Measurements from ENCODE around the gene ARHGEF19. TPM values are rescaled to one million over a fixed set of nuclear protein-coding genes. Genes with fewer than 3 reads are reported as not detected.
"Not testable (repeated sequence)": the region's sequence is repeated elsewhere in the genome, so short reads cannot be mapped to it uniquely, and the experiment has no call there.

ARHGEF19 gene
- total RNA-seq, 6 experiments from 2014 or later: 5.5 to 9.0 (median 7.2) TPM

DNA sequence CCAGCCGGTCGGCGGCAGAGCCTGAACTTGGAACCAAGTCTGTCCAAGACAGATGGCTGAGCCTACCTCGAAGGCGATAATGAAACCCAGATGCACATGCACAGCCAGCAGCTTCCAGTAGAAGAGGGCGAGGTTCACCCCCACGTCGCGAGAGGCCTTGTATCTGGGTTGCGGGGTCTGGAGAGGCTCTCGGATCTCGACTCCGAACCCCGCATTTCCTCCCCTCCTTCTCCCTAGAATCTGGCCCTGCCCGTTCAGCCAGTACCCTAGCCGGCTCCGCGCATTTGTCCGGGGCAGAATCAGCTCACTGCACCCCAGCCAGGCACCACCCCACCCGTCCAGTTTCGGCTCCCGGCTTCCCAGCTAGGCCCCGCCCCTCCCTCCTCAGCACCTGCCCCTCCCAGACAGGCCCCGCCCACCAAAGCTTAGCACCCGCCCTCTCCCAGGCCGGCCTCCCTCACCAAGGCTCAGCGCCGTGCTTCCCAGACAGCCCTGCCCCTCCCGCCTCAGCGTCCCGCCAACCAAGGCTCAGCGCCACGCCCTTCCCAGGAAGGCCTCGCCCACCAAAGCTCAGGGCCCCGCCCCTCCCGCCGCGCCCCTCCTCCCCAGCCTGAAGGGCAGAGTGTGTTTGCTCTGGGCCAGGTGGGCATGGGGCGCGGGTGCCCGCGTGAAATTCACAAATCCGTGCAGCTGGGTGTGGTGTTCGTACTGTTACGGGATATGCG, 4.8 kb upstream of the ARHGEF19 start:
- Mint-ChIP-seq H3K36me3 (ENCODE audit: low read depth) (no peaks in the 10 kb centered on the region), H3K27me3 (ENCODE audit: insufficient read depth) (peaks cover 11% of the 10 kb centered on the region), H3K4me1 (ENCODE audit: low read depth) (peaks cover 17% of the 10 kb centered on the region)

GRCh38 chr1:16215882-16216753, 3.7 kb upstream of the ARHGEF19 start:
- Mint-ChIP-seq H3K4me3 (peak overlapping the region; percentile 89), H3K36me3 (ENCODE audit: low read depth) (no peaks in the 10 kb centered on the region), H3K4me1 (ENCODE audit: low read depth) (peaks cover 17% of the 10 kb centered on the region), H3K9me3 (no peaks in the 10 kb centered on the region), H3K27me3 (ENCODE audit: insufficient read depth) (peaks cover 11% of the 10 kb centered on the region), H3K27ac (no peak overlapping the region; the same call in 1 of the 2 replicates)
- TF ChIP-seq, protein P1, sequence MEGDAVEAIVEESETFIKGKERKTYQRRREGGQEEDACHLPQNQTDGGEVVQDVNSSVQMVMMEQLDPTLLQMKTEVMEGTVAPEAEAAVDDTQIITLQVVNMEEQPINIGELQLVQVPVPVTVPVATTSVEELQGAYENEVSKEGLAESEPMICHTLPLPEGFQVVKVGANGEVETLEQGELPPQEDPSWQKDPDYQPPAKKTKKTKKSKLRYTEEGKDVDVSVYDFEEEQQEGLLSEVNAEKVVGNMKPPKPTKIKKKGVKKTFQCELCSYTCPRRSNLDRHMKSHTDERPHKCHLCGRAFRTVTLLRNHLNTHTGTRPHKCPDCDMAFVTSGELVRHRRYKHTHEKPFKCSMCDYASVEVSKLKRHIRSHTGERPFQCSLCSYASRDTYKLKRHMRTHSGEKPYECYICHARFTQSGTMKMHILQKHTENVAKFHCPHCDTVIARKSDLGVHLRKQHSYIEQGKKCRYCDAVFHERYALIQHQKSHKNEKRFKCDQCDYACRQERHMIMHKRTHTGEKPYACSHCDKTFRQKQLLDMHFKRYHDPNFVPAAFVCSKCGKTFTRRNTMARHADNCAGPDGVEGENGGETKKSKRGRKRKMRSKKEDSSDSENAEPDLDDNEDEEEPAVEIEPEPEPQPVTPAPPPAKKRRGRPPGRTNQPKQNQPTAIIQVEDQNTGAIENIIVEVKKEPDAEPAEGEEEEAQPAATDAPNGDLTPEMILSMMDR (IDR thresholded peaks at IDR 0.05): no peak
- peak; percentile 28 for DNase-seq

More for the DNA sequence above, 4.8 kb upstream of the ARHGEF19 start:
- TF ChIP-seq, protein P1 (IDR thresholded peaks at IDR 0.05): no peak
- peak overlapping the region; percentile 89 for H3K4me3 Mint-ChIP-seq
- DNase-seq: peak; percentile 92
- peak overlapping the region; percentile 25; the same call in 1 of the 2 replicates for H3K27ac Mint-ChIP-seq
- no peaks in the 10 kb centered on the region for H3K9me3 Mint-ChIP-seq

DNA sequence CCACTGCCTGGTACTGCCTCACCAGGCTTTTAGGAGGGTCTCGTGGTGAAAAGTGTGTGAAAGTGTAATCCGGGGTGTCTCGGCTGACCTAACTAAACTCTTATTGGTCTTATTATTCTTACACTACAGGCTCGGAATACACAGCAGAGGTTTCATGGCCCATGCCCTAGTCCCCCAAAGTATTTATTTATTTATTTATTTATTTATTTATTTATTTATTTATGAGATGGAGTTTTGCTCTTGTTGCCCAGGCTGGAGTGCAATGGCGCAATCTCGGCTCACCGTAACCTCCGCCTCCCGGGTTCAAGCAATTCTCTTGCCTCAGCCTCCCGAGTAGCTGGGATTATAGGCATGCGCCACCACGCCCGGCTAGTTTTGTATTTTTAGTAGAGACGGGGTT, 2.8 kb upstream of the ARHGEF19 start:
- H3K27ac Mint-ChIP-seq; H3K4me3 Mint-ChIP-seq; H3K36me3 Mint-ChIP-seq (ENCODE audit: low read depth); H3K9me3 Mint-ChIP-seq; DNase-seq: not testable (repeated sequence)
- Mint-ChIP-seq H3K4me1 (ENCODE audit: low read depth) (peaks cover 17% of the 10 kb centered on the region), H3K27me3 (ENCODE audit: insufficient read depth) (peaks cover 14% of the 10 kb centered on the region)

DNA sequence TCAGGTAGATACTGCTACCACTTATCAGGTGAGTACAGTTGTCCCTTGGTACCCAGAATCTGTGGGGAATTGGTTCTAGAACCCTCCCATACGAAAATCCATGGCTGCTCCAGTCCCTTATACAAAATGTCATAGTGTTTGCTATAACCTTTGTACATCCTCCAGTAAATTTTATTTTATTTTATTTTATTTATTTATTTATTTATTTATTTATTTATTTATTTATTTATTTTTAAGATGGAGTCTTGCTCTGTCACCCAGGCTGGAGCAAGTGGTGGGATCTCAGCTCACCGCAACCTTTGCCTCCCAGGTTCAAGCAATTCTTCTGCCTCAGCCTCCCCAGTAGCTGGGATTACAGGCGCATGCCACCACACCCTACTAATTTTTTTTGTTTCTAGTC, 1.1 kb upstream of the ARHGEF19 start:
- peaks cover 12% of the 10 kb centered on the region for H3K4me1 Mint-ChIP-seq (ENCODE audit: low read depth)
- not testable (repeated sequence) for H3K36me3 Mint-ChIP-seq (ENCODE audit: low read depth); H3K4me3 Mint-ChIP-seq; H3K27ac Mint-ChIP-seq; DNase-seq; H3K9me3 Mint-ChIP-seq
- H3K27me3 Mint-ChIP-seq (ENCODE audit: insufficient read depth): peaks cover 14% of the 10 kb centered on the region

- Mint-ChIP-seq H3K27ac (no peak overlapping the region), H3K9me3 (no peaks in the 10 kb centered on the region), H3K27me3 (ENCODE audit: insufficient read depth) (peaks cover 14% of the 10 kb centered on the region), H3K4me1 (ENCODE audit: low read depth) (peaks cover 12% of the 10 kb centered on the region), H3K4me3 (no peak overlapping the region), H3K36me3 (ENCODE audit: low read depth) (no peaks in the 10 kb centered on the region)
- no peak for DNase-seq
- TF ChIP-seq, protein P1 (IDR thresholded peaks at IDR 0.05): no peak
Measured at GRCh38 chr1:16213013-16213412, 561 bp upstream of the ARHGEF19 start.

DNA sequence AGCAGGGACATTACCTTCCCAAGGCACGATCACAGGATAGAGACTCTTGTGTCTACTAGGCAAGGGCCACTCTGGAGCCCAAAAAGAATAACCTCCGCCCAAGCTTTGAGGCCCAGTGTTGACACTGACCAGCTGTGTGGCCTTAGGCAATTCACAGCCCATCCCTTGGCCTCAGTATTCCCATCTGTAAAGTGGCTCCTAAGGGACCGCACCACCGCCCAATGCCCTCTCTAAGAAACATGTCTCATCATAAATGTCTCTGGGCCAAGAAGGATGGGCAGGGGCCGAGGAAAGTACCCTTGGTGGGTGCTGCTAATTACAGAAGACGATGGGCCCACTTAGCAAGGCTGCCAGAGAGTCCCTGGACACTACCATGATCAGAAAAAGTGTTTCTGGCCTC, 628 bp downstream of the ARHGEF19 start:
- H3K4me3 Mint-ChIP-seq: no peak overlapping the region
- no peak for DNase-seq
- no peak overlapping the region for H3K27ac Mint-ChIP-seq
- peaks cover 14% of the 10 kb centered on the region; the same call in 1 of the 2 replicates for H3K27me3 Mint-ChIP-seq (ENCODE audit: insufficient read depth)
- no peaks in the 10 kb centered on the region for H3K36me3 Mint-ChIP-seq (ENCODE audit: low read depth)
- peaks cover 15% of the 10 kb centered on the region for H3K4me1 Mint-ChIP-seq (ENCODE audit: low read depth)
- no peaks in the 10 kb centered on the region for H3K9me3 Mint-ChIP-seq
- TF ChIP-seq, protein P1 (IDR thresholded peaks at IDR 0.05): no peak

Data from HFFc6 (cell line).